Renal cortex interstitium (tissue), 11 donors: ENCODE data around the gene FILIP1L. TPM values are rescaled to one million over a fixed set of nuclear protein-coding genes. Genes with fewer than 3 reads are reported as not detected.
A peak's percentile ranks its signal among the peaks of the same experiment; 100 is the strongest.

ENCODE experiments used
- DNase-seq, 11 donors: peaks; one replicate each; pipeline ENCODE4 v3.0.0-alpha.2; 2013; ENCODE audit warnings: low read depth in 9 of 11, low spot score in 4 of 11; ENCODE audit errors: extremely low read depth in 1 of 11
- polyA plus RNA-seq, 3 donors: library from polyadenylated mRNA; unstranded; fragments of 120-200 nt; gene quantifications; one replicate each; pipeline ENCODE4 v1.2.1, GENCODE V29; 2013; ENCODE audit not compliant: insufficient read length in 3 of 3

Gene FILIP1L
- polyA plus RNA-seq, 3 donors = 19.5 to 22.1 (median 21.7) TPM

- no peak for DNase-seq
These were observed 217.8 kb downstream of the FILIP1L start for GRCh38 chr3:99896482-99896881.

- no peak for DNase-seq
These were observed 218.4 kb downstream of the FILIP1L start for GRCh38 chr3:99895703-99896441.

- no peak for DNase-seq
These were observed 219.1 kb downstream of the FILIP1L start for GRCh38 chr3:99895131-99895696.

GRCh38 chr3:99892332-99892731, 222.0 kb downstream of the FILIP1L start:
- no peak for DNase-seq

- DNase-seq = no peak
These were observed 222.6 kb downstream of the FILIP1L start for GRCh38 chr3:99891610-99892285.

- DNase-seq = no peak
These were observed 228.4 kb downstream of the FILIP1L start for GRCh38 chr3:99885851-99886250.

DNA sequence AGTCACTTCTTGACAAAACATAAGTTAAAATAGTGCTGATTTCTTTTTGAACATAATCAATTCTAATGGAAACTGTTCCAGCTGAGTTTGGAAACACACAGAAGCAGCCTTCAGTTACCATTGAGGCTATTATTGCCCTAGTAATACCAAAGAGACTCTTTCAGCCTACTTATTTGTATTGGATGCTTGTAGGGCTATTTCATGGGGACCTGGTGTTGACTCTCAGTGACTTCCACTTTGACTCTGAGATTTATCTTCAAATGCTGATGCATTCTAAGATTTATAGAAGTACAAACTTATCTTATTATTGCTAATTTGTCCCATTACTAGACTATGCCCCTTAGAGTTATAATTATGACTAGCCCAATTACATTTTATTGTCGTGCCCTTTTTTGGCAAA, 229.2 kb downstream of the FILIP1L start:
- DNase-seq = no peak

GRCh38 chr3:99884484-99884883, 229.8 kb downstream of the FILIP1L start:
- DNase-seq = no peak

DNA sequence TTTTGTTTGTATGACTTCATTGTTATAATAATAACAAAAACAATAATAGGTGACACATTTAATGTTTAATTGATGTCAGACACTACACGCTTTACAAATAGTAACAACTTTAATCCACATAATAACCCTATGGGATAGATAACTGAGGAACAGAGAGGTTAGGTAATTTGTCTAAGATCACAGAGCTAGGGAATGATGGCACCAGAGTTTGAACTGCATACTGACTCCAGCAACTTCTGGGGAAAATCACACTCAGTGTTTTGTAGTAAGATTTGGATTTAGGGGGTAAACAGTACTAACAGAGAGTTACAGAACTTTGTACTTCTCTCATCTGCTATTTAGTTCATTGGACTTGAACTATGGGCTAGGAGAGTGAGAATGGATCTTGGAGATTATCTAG, 230.6 kb downstream of the FILIP1L start:
- no peak for DNase-seq

GRCh38 chr3:99883138-99883461, 231.2 kb downstream of the FILIP1L start:
- DNase-seq = no peak

DNA sequence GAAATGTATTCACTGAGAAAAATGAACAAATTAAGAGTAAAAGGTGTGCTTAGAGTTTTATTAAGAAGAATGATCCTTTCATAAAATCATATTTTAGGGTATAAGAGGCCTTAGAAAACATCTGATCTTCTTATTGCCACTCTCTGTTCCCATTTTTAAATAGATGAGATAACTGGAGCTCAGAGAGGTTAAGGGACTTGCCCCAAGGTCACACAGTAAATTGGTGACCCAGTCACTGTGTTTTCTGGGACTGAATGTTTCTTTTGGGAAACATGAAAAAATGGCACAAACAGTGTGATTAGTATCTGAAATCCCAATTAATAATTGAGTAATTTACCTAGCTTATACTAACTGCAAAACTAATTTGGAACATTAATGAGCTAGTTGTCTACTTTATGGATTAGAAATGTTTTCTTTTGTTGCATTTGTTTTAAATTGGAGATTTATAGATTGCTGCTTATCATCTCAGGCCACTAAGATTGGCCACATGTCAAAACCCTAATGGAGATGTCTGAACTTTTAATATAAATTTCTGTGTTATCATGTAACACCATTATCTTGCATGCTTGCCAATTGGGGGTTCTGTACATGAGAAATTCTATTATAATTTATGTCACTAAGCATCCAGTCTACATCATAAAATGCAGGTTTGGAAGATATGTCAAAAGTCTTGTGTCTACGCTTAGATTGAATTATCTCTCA, 231.7 kb downstream of the FILIP1L start:
- DNase-seq = no peak

- DNase-seq = no peak
These were observed 233.2 kb downstream of the FILIP1L start for GRCh38 chr3:99881121-99881524.

- no peak for DNase-seq
These were observed 235.0 kb downstream of the FILIP1L start for GRCh38 chr3:99879275-99879674.

GRCh38 chr3:99878005-99878404, 236.3 kb downstream of the FILIP1L start:
- DNase-seq = no peak

- DNase-seq = no peak
These were observed 237.2 kb downstream of the FILIP1L start for GRCh38 chr3:99877031-99877579.

DNA sequence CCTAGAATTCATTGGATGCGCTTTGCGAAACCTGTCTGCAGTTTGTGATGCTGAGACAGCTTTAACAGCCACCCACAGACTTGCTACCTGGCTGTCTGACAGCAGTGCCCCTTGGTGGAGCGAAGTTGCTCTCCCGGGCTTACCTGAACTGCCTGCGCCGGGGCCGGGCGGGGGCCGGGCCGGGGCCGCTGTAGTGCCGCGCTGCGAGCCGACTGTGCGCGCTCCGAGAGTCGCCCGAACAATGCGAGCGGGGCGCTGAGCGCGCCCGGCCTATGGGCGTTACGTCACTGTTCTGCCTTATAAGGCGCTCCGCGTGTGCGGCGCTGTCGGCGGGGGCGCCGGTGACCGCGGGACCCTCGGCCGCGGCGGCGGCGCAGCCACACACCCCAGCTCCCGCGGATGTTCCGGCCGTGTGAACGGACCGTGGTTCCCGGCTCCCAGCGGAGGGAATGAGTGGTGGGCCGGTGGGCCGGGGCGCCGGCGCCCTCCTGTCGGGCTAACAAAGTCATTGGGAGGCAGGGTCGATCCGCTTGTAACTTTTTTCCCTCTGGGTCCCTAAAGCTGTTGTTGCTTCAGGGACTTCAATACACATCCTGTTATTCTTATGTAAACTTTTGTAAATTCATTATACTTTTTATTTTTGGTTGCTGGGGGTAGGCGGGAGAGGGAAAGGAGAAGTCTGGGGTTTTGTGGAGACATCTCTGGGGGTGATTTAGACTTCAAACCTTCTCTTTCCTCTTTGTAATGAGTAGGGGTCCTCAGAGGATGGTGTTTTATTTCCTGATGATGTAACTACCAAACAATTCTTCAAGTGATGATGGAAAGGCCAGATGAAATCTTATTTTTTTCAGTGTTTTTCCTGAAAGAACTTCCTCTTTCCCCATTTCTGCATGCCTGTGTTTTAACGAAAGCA, 238.1 kb downstream of the FILIP1L start:
- peak in 10 of 11 donors; percentile 68 to 83 (median 82) for DNase-seq

DNA sequence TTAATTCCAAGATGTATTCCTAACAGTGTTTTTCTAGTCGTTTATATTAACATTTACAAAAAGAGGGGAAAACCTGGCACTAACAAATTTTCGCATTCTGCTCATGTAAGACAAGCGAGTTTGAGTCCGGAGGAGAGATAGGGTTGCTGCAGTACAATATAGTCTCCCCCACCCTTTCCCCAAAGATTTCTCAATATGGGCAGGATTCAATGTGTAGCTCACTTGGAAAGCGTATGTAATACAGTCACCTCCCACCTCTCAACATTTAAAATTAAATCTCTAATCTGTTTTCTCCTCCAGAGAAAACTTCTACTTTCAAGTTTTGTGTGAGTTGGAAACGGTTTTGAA, 238.7 kb downstream of the FILIP1L start:
- DNase-seq = no peak

DNA sequence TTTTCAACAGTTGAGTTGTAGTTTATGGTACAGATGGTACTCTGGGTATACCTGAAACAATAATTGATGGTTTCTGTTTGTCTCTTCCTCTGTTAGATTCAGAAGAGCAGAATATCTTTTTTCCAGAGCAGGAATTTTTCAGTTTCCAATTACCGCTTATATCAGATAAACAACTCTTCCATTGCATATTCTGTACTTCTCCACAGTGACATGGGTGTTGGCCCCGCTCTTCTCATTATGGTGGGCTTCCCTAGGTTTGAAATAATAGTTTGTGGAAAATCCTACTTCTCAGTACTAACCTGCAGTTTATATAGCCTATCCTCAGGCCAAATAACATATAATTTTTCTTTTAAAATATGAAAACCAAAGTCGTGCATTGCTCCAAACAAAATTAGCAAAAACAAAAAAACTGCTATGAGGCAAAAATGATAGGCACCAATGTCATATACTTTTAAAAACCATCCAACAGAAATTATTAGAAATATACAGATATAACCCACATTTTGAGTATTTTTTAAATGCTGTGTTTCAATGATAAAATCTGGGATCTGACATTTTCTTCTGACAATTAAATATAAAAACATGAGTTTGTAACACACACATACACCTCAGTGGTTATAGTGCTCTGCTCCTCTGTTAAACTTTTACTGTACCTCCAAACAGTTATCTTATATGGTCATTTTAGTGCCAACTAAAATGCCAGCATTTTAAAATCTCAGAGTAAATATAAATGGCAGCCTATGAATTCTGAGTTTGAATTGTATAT, 239.9 kb downstream of the FILIP1L start:
- no peak for DNase-seq
